Calu3 (cell line): ENCODE measurements around the gene CTAG1B. TPM values are rescaled to one million over a fixed set of nuclear protein-coding genes. Genes with fewer than 3 reads are reported as not detected.
"Not testable (repeated sequence)": the region's sequence is repeated elsewhere in the genome, so short reads cannot be mapped to it uniquely, and the experiment has no call there.

Experiments used
- BruUV-seq: library from RNA; stranded (reverse); fragments of 400-500 nt; replicated peaks from 2 replicates; lab custom pipeline; 2021; lab: Mats Ljungman, UMichigan
- CTCF ChIA-PET: fragments of 300-600 bp; sonication (Branson Sonifier 250); formaldehyde crosslinking; loops from one replicate; lab custom pipeline; 2022; ENCODE audit warnings: antibody characterized with exemption; lab: Charles Lee
- DNase-seq: peaks from one replicate; pipeline ENCODE4 v3.0.0; 2022
- H3K27ac Mint-ChIP-seq: one replicate; pipeline ENCODE4 v1.8.0; 2022; ENCODE audit warnings: mixed read lengths; ENCODE audit not compliant: unreplicated experiment
- H3K27me3 Mint-ChIP-seq: one replicate; pipeline ENCODE4 v1.8.0; 2022; ENCODE audit warnings: mixed read lengths; ENCODE audit not compliant: unreplicated experiment
- H3K36me3 Mint-ChIP-seq: one replicate; pipeline ENCODE4 v1.8.0; 2022; ENCODE audit warnings: mild to moderate bottlenecking, moderate library complexity, mixed read lengths; ENCODE audit not compliant: insufficient read depth, unreplicated experiment
- H3K4me1 Mint-ChIP-seq: one replicate; pipeline ENCODE4 v1.8.0; 2022; ENCODE audit warnings: mild to moderate bottlenecking, low read depth, mixed read lengths; ENCODE audit not compliant: unreplicated experiment
- H3K4me3 Mint-ChIP-seq: one replicate; pipeline ENCODE4 v1.8.0; 2022; ENCODE audit warnings: mild to moderate bottlenecking, low read depth, moderate library complexity, mixed read lengths; ENCODE audit not compliant: unreplicated experiment
- H3K9me3 Mint-ChIP-seq: one replicate; pipeline ENCODE4 v1.8.0; 2022; ENCODE audit warnings: low read depth, mixed read lengths; ENCODE audit not compliant: unreplicated experiment
- CTCF ChIP-seq: fragments of 200-600 bp; IDR thresholded peaks from one replicate; pipeline ENCODE4 v1.8.0; 2022; ENCODE audit warnings: antibody characterized with exemption; ENCODE audit not compliant: unreplicated experiment
- intact Hi-C: fragments of 100-400 bp; cut with micrococcal nuclease; formaldehyde crosslinking; loops from one replicate; pipeline ENCODE4 v1.10.0; 2022; ENCODE audit not compliant: unreplicated experiment
- total RNA-seq: library from RNA; stranded (reverse); gene quantifications from 2 replicates; pipeline ENCODE4 v1.2.3, GENCODE V29; 2022

Gene CTAG1B
- total RNA-seq, 1 experiment from 2014 or later = not detected

- Mint-ChIP-seq H3K4me1 (peaks cover 7% of the 10 kb centered on the region), H3K27ac (no peak overlapping the region), H3K27me3 (peaks cover 72% of the 10 kb centered on the region), H3K4me3 (no peak overlapping the region), H3K9me3 (peaks cover 5% of the 10 kb centered on the region), H3K36me3 (no peaks in the 10 kb centered on the region)
- no peak for TF ChIP-seq CTCF
- intact Hi-C loops = no loop called here
- no peak for DNase-seq
- CTCF ChIA-PET = no interaction called here
- BruUV-seq = no TSS peak
Measured at GRCh38 chrX:154654925-154655324, 35.8 kb upstream of the CTAG1B start.

GRCh38 chrX:154654372-154654771 is 35.3 kb upstream of the CTAG1B start:
- peaks cover 7% of the 10 kb centered on the region for H3K4me1 Mint-ChIP-seq
- H3K27me3 Mint-ChIP-seq = peaks cover 72% of the 10 kb centered on the region
- no peaks in the 10 kb centered on the region for H3K36me3 Mint-ChIP-seq
- intact Hi-C loops = no loop called here
- BruUV-seq = no TSS peak
- no peak for DNase-seq
- CTCF ChIA-PET = no interaction called here
- H3K9me3 Mint-ChIP-seq = peaks cover 5% of the 10 kb centered on the region
- no peak overlapping the region for H3K27ac Mint-ChIP-seq
- no peak for TF ChIP-seq CTCF
- H3K4me3 Mint-ChIP-seq = no peak overlapping the region

GRCh38 chrX:154653413-154653812 is 34.3 kb upstream of the CTAG1B start, which contains the start of gene CTAG2:
CTAG2 (minus strand) TSS chrX:154653579; CDS start chrX:154653515, 64 bp downstream.
- H3K4me1 Mint-ChIP-seq, H3K9me3 Mint-ChIP-seq, H3K27ac Mint-ChIP-seq, intact Hi-C loops, CTCF ChIA-PET, H3K4me3 Mint-ChIP-seq, H3K36me3 Mint-ChIP-seq, BruUV-seq, DNase-seq: not testable (repeated sequence)
- peaks cover 71% of the 10 kb centered on the region for H3K27me3 Mint-ChIP-seq

GRCh38 chrX:154653048-154653401 is 33.9 kb upstream of the CTAG1B start:
- peaks cover 7% of the 10 kb centered on the region for H3K4me1 Mint-ChIP-seq
- no peaks in the 10 kb centered on the region for H3K36me3 Mint-ChIP-seq
- peaks cover 68% of the 10 kb centered on the region for H3K27me3 Mint-ChIP-seq
- H3K27ac Mint-ChIP-seq = no peak overlapping the region
- no peak for DNase-seq
- BruUV-seq = no TSS peak
- peaks cover 2% of the 10 kb centered on the region for H3K9me3 Mint-ChIP-seq
- CTCF ChIA-PET = no interaction called here
- no peak overlapping the region for H3K4me3 Mint-ChIP-seq
- intact Hi-C loops = no loop called here
- no peak for TF ChIP-seq CTCF

GRCh38 chrX:154652311-154653047 is 33.4 kb upstream of the CTAG1B start:
- peaks cover 7% of the 10 kb centered on the region for H3K4me1 Mint-ChIP-seq
- no peak overlapping the region for H3K27ac Mint-ChIP-seq
- H3K4me3 Mint-ChIP-seq = no peak overlapping the region
- no peak for TF ChIP-seq CTCF
- H3K9me3 Mint-ChIP-seq = peaks cover 2% of the 10 kb centered on the region
- peaks cover 62% of the 10 kb centered on the region for H3K27me3 Mint-ChIP-seq
- CTCF ChIA-PET = no interaction called here
- intact Hi-C loops = no loop called here
- BruUV-seq = no TSS peak
- no peaks in the 10 kb centered on the region for H3K36me3 Mint-ChIP-seq
- no peak for DNase-seq
